ENCODE results near the gene EXOSC3.
"Not testable (repeated sequence)": the region's sequence is repeated elsewhere in the genome, so short reads cannot be mapped to it uniquely, and the experiment has no call there.

The EXOSC3 gene

DNA sequence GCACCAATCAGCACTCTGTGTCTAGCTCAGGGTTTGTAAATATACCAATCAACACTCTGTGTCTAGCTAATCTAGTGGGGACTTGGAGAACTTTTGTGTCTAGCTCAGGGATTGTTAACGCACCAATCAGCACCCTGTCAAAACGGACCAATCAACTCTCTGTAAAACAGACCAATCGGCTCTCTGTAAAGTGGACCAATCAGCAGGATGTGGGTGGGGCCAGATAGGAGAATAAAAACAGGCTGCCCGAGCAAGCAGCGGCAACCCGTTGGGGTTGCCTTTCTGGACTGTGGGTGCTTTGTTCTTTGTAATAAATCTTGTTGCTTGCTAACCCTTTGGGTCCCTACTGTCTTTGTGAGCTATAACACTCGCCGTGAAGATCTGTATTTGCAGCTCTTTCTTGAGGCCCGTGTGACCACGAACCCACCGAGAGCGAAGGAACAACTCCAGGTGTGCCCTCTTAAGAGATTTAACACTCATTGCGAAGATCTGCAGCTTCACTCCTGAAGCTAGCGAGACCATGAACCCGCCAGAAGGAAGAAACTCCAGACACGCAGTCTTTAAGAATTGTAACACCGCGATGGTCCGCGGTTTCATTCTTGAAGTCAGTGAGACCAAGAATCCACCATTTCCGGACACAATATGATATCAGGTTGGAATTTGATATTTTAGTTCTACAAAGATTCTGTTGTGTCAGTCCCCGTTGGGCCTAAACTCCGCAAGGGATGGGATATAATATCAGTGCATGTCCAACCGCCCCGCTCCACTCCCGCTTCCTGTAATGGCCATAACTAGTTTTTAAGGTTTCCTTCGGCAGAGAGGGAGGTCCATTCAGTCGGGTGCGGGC, 32.0 kb downstream of the EXOSC3 start:
- Mint-ChIP-seq H3K4me1 (ENCODE audit: low read depth) (peaks cover 28% of the 10 kb centered on the region), H3K36me3 (no peaks in the 10 kb centered on the region), H3K4me3 (peak overlapping the region; percentile 96), H3K27ac (peak overlapping the region; percentile 93), H3K27me3 (no peaks in the 10 kb centered on the region), H3K9me3 (ENCODE audit: low read depth) (no peaks in the 10 kb centered on the region)

DNA sequence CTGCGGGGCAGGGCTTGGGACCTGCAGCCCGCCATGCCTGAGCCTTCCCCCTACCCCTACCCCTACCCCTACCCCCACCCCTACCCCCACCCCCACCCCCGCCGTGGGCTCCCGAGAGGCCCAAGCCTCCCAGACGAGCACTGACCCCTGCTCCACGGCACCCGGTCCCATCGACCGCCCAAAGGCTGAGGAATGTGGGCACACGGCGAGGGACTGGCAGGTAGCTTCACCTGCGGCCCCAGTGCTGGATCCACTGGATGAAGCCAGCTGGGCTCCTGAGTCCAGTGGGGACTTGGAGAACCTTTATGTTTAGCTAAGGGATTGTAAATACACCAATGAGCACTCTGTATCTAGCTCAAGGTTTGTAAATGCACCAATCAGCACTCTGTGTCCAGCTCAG, 32.8 kb downstream of the EXOSC3 start:
- peaks cover 24% of the 10 kb centered on the region for H3K4me1 Mint-ChIP-seq (ENCODE audit: low read depth)
- not testable (repeated sequence) for H3K36me3 Mint-ChIP-seq; H3K27me3 Mint-ChIP-seq; H3K9me3 Mint-ChIP-seq (ENCODE audit: low read depth); H3K27ac Mint-ChIP-seq
- H3K4me3 Mint-ChIP-seq, result peak overlapping the region; percentile 96

DNA sequence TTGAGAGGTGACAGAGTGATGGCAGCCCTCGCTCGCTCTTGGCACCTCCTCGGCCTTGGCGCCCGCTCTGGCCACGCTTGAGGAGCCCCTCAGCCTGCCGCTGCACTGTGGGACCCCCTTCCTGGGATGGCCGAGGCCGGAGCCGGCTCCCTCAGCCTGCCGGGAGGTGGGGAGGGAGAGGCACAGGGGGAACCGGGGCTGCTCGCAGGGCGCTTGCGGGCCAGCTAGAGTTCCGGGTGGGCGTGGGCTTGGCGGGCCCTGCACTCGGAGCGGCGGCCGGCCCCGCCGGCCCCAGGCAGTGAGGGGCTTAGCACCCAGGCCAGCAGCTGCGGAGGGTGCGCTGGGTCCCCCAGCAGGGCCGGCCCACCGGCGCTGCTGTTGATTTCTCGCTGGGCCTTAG, 33.2 kb downstream of the EXOSC3 start:
- peaks cover 24% of the 10 kb centered on the region for H3K4me1 Mint-ChIP-seq (ENCODE audit: low read depth)
- not testable (repeated sequence) for H3K27ac Mint-ChIP-seq; H3K4me3 Mint-ChIP-seq; H3K9me3 Mint-ChIP-seq (ENCODE audit: low read depth); H3K36me3 Mint-ChIP-seq; H3K27me3 Mint-ChIP-seq

DNA sequence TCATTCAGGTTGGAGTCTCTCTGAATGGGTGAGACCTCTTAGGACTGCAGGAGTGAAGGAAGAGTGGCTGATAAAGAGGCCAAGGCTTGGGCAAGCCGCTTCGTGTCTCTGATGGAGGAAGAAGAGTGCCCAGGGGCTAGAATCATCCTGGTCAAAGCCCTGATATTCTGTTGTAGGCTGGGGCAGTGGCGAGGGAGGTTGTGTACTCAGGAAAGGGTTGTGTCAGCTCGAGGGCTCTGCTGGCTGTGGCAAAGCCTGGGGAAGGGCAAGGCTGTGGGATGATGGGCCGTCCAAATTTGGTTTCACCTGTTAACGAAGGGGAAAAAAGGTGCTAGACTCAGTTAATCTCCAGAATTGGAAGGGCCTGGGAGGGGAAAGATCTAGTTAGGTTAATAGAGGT, 33.7 kb downstream of the EXOSC3 start:
- Mint-ChIP-seq H3K36me3 (no peaks in the 10 kb centered on the region), H3K27ac (no peak overlapping the region), H3K4me3 (no peak overlapping the region), H3K27me3 (no peaks in the 10 kb centered on the region), H3K4me1 (ENCODE audit: low read depth) (peaks cover 24% of the 10 kb centered on the region), H3K9me3 (ENCODE audit: low read depth) (no peaks in the 10 kb centered on the region)

DNA sequence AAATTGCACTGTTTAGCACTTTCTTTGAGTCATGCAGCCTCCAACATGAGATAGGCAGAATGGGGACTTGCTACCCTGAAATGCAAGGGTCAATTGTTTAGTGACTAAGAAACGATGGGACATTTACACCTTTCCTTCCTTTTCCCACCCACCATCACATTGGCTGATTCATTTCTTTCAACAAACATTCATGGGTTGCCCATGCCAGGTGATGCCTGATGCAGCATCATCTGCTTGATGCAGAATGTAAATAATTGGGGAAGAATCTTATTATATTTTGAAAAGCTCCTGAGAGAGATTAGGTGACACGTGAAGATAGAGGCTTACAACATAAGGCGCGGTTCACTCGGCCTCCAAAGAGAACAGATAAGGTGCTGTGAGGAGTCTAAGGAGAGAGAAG, 35.7 kb downstream of the EXOSC3 start:
- H3K9me3 Mint-ChIP-seq (ENCODE audit: low read depth), result no peaks in the 10 kb centered on the region
- no peak overlapping the region for H3K4me3 Mint-ChIP-seq
- H3K4me1 Mint-ChIP-seq (ENCODE audit: low read depth), result peaks cover 15% of the 10 kb centered on the region
- H3K36me3 Mint-ChIP-seq, result no peaks in the 10 kb centered on the region
- H3K27me3 Mint-ChIP-seq, result no peaks in the 10 kb centered on the region
- no peak overlapping the region for H3K27ac Mint-ChIP-seq

DNA sequence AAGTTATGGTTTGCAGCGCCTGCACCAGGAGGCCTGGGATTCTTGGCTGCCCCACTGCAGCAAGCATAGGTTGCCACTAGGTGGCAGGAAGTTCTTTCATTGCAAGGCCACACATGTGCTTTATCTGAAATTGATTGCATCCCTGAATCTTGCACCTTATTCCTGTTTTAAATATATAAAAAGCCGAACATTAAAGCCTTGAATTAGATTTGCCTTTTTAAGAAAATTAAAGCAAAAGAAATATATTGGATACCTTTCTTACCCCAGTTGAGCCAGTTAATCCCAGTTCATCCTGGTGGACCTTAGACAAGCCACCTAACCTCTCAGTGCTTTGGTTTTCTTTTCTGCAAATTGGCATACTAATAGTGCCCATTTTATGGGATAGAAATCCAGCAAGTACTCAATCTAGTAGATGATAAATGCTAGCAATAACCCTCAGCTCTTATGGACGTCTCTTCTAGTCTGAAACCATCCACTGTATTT, 37.6 kb downstream of the EXOSC3 start:
- Mint-ChIP-seq H3K36me3 (no peaks in the 10 kb centered on the region), H3K27ac (no peak overlapping the region), H3K9me3 (ENCODE audit: low read depth) (no peaks in the 10 kb centered on the region), H3K27me3 (no peaks in the 10 kb centered on the region), H3K4me3 (no peak overlapping the region), H3K4me1 (ENCODE audit: low read depth) (no peaks in the 10 kb centered on the region)

DNA sequence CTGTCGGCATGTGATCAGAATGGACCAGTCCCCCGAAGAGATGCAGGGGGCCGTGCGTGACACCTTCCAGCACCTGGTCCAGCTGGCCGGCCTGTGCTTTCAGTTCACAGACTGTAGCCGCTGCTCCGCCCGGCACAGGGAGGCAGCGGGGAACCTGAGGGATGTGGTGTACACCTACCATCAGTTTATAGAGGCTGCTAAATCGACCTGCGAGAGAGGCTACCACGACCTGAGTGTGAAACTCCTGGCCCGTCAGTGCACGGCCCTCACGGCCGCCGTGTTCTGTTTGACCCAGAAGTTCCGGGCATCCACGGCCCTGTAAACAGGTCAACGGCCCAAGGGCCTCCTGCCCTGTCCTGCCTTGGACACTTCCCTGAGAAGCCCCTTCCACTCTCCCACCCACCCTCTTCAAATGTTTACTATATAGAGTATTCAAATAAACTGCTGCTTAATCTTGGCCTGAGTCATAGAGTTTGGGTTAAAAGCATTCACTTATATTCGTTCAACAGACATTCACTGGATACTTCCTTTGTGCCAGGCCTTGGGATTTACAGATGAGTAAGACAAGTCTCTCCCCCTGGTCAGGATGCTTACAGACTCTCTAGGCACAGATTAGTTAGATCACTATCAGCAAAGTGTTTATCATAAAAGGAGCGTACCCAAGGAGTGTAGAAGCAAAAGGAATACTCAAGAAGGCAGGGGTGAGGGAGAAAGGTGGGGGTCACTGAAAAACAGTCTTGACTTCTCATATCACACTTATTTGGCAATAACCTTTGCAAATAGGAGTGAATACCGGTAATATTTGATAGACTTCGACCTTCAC, 38.2 kb downstream of the EXOSC3 start:
- no peaks in the 10 kb centered on the region for H3K4me1 Mint-ChIP-seq (ENCODE audit: low read depth)
- no peaks in the 10 kb centered on the region for H3K36me3 Mint-ChIP-seq
- no peaks in the 10 kb centered on the region for H3K9me3 Mint-ChIP-seq (ENCODE audit: low read depth)
- no peaks in the 10 kb centered on the region for H3K27me3 Mint-ChIP-seq
- no peak overlapping the region for H3K27ac Mint-ChIP-seq
- no peak overlapping the region for H3K4me3 Mint-ChIP-seq

DNA sequence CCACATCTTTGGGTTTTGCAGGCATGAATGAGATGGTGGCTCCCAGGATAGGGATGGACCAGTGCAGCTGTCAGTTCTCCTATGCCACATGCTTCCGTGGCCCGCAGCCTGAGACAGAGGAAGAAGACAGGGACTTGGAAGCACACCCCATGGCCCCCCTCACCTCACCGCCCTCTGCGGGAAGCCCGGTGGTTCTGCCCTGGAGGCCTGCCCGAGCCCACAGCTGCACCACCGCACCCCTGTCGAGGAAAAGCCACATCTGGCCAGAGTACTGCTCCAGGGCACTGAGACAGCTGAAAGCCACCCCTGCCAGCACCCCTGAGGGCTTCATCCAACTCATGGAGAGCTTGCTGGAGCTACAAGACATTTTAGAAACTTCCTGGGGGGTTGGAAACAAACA, 38.9 kb downstream of the EXOSC3 start:
- H3K4me3 Mint-ChIP-seq, result no peak overlapping the region
- no peaks in the 10 kb centered on the region for H3K9me3 Mint-ChIP-seq (ENCODE audit: low read depth)
- H3K4me1 Mint-ChIP-seq (ENCODE audit: low read depth), result no peaks in the 10 kb centered on the region
- no peaks in the 10 kb centered on the region for H3K36me3 Mint-ChIP-seq
- no peak overlapping the region for H3K27ac Mint-ChIP-seq
- H3K27me3 Mint-ChIP-seq, result no peaks in the 10 kb centered on the region

DNA sequence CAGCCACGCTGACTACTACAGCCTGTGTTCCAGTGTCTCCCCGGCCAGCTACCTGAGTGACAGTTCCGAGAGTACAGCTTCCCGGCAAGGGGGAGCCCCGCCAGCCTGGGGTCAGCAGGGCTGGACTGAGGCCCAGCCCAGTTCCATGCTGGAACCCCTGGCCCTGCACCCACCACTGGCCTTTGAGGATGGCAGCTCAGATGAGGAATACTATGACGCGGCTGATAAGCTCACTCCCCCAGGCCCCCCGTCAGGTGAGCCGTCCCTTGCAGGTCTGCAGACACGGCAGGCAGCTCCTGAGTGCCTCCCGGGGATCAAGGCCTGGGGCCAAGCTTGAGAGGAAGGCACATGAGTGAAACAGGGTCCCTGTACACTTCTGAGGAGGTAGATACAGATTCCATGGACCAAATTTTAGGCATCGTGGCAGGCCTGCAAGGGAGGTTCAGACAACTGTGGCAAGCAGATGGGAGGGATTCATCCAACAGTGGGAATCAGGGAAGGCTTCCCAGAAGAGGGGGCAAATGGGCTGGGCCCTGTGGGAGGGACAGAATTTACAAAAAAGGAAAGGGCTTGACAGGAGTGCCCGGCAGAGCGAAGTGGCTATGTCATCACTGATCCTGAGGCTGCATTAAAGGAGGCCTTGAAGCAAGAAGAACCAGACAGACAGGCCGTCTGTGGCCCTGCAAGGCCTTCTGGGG, 44.1 kb downstream of the EXOSC3 start:
- no peaks in the 10 kb centered on the region for H3K9me3 Mint-ChIP-seq (ENCODE audit: low read depth)
- H3K36me3 Mint-ChIP-seq, result no peaks in the 10 kb centered on the region
- H3K4me1 Mint-ChIP-seq (ENCODE audit: low read depth), result no peaks in the 10 kb centered on the region
- no peak overlapping the region for H3K27ac Mint-ChIP-seq
- H3K27me3 Mint-ChIP-seq, result peaks cover 2% of the 10 kb centered on the region
- H3K4me3 Mint-ChIP-seq, result no peak overlapping the region

DNA sequence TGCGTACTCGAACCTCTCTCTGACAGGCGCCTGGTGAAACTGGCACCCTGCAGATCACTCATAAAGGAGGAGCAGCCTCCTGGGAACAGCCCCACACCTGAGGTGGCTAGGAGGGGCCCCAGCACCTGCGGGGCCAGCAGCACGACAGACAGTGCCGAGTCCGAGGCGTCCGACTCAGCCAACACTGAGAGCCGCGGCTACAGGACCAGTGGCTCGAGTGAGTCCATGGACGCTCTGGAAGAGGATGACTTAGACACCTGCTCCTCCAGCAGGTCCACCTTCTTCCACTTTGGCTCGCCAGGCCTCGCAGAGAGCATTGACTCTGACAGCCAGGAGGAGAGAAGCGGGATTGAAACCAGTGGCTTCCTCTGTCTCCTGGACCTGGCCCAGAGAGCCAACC, 44.7 kb downstream of the EXOSC3 start:
- H3K27ac Mint-ChIP-seq, result no peak overlapping the region
- no peak overlapping the region for H3K4me3 Mint-ChIP-seq
- no peaks in the 10 kb centered on the region for H3K4me1 Mint-ChIP-seq (ENCODE audit: low read depth)
- H3K27me3 Mint-ChIP-seq, result peaks cover 4% of the 10 kb centered on the region
- H3K9me3 Mint-ChIP-seq (ENCODE audit: low read depth), result no peaks in the 10 kb centered on the region
- H3K36me3 Mint-ChIP-seq, result no peaks in the 10 kb centered on the region

DNA sequence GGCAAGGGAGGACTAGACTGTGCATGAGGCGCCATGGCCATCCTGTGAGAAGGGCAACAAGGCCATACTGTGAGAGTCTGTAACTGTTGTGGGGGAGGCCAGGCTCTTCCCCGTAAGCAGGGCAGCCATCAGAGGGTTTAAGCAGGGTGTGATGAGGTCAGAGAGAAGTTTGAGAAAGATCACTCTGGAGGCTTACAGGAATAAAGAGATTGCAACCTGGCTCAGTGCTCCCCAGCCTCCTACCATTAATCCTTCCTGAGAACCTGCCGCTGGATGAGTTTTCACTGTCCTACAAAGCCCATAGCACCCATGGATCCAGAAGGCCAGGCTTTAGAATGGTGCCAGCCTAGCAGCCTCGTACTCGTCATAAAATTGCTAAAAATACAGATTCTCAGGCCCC, 45.6 kb downstream of the EXOSC3 start:
- H3K27ac Mint-ChIP-seq, result no peak overlapping the region
- no peaks in the 10 kb centered on the region for H3K9me3 Mint-ChIP-seq (ENCODE audit: low read depth)
- no peaks in the 10 kb centered on the region for H3K36me3 Mint-ChIP-seq
- no peak overlapping the region for H3K4me3 Mint-ChIP-seq
- peaks cover 4% of the 10 kb centered on the region for H3K27me3 Mint-ChIP-seq
- H3K4me1 Mint-ChIP-seq (ENCODE audit: low read depth), result no peaks in the 10 kb centered on the region

DNA sequence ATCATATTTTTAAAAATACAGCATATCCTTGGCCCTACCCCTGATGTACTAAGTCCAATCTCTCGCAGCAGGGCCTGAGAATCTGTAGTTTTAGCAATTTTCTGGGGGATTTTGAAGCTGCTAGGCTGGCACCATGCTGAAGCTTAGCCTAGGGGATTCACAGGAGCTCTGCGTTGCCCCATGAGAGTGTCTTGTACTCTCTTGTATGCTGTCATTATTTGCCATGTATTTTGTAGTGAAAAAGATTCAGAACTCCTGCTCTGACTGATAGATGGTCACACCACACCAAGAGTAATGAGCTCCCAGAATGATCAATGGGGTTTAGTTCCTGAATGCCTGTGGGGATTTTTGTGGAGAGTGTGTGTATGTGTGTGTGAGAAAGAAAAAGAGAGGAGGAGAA, 51.9 kb downstream of the EXOSC3 start:
- no peaks in the 10 kb centered on the region for H3K9me3 Mint-ChIP-seq (ENCODE audit: low read depth)
- peaks cover 4% of the 10 kb centered on the region for H3K27me3 Mint-ChIP-seq
- H3K4me1 Mint-ChIP-seq (ENCODE audit: low read depth), result no peaks in the 10 kb centered on the region
- no peak overlapping the region for H3K4me3 Mint-ChIP-seq
- H3K27ac Mint-ChIP-seq, result no peak overlapping the region
- no peaks in the 10 kb centered on the region for H3K36me3 Mint-ChIP-seq

DNA sequence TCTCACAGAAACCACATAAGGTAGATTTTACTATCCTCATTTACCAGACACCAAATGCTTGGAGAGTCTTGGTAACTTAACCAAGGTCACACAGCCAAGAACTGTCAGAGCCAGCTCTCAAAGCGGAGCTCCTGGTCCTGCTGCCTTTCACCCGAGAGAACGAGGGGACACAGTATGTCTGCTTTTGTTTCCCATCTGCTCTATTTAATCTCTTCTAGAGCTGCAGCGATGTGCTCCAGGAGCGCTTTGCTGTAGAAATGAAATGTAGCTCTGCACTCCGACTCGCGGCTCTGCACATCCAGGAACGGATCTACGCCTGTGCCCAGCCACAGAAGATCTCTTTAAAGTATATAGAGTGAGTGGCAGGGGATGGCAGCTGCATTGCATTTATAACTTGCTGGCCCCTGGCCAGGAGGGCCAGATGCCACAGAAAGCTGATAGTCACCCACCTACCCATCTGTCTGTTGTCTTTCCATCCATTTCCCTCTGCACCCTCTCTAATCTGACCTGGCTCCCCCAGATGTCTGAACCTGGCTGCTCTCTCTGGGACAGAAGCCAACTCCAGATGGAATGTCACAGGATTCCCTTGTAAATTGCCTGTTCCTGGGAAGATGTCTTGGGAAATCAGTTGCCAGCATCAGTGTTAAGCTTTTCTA, 52.6 kb downstream of the EXOSC3 start:
- Mint-ChIP-seq H3K9me3 (ENCODE audit: low read depth) (no peaks in the 10 kb centered on the region), H3K4me1 (ENCODE audit: low read depth) (no peaks in the 10 kb centered on the region), H3K4me3 (no peak overlapping the region), H3K27ac (no peak overlapping the region), H3K27me3 (peaks cover 4% of the 10 kb centered on the region), H3K36me3 (no peaks in the 10 kb centered on the region)

DNA sequence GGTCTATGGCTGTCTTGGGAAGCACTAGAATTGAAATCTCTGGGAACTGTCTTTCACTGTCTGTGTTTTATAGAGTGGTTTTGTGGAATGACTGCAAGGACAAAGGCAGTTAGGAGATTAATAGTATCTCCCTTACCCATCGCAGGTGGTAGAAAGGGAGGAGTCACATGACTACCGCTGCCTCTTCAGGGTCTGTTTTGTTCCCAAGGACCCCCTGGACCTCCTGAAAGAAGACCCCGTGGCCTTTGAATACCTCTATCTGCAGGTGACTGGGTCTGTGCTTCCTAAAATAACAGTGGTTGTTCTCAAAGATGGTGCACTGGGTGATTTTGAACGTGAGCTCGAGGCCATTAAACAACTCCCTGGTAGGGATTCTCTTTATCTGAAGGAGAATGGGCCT, 54.0 kb downstream of the EXOSC3 start:
- H3K36me3 Mint-ChIP-seq, result no peaks in the 10 kb centered on the region
- H3K4me3 Mint-ChIP-seq, result no peak overlapping the region
- H3K27ac Mint-ChIP-seq, result no peak overlapping the region
- H3K27me3 Mint-ChIP-seq, result peaks cover 6% of the 10 kb centered on the region
- no peaks in the 10 kb centered on the region for H3K9me3 Mint-ChIP-seq (ENCODE audit: low read depth)
- H3K4me1 Mint-ChIP-seq (ENCODE audit: low read depth), result no peaks in the 10 kb centered on the region

DNA sequence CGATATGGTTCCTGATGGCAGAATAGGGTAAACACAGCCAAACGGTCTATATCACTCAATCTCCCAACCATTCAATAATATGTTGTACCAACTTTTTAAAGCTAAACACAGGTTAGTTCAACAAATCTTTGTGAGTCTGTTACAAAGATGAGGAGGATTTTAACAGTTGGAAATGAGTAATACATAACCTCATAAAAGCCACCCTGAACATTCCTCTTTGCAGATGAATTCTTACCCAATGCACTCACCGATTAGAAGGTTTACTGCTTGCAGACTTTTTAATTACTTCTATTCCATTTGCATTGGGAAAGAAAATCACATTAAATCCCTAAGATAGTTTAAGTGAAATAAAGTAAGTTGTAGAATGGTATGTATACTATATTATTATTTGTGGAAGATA, 54.6 kb downstream of the EXOSC3 start:
- no peaks in the 10 kb centered on the region for H3K9me3 Mint-ChIP-seq (ENCODE audit: low read depth)
- peaks cover 4% of the 10 kb centered on the region for H3K27me3 Mint-ChIP-seq
- H3K4me3 Mint-ChIP-seq, result no peak overlapping the region
- H3K36me3 Mint-ChIP-seq, result no peaks in the 10 kb centered on the region
- H3K27ac Mint-ChIP-seq, result no peak overlapping the region
- H3K4me1 Mint-ChIP-seq (ENCODE audit: low read depth), result no peaks in the 10 kb centered on the region
